Measurements from ENCODE around the gene CEP95.

The CEP95 gene

GRCh38 chr17:64502021-64502420 lies 4.8 kb upstream of the CEP95 start:
- TF ChIP-seq GATA2 (IDR thresholded peaks at IDR 0.05; ENCODE audit: low read depth, low read length) (no peak), GATA3 (IDR thresholded peaks at IDR 0.05; ENCODE audit: low read depth, low read length) (no peak)

- no peak for TF ChIP-seq GATA3 (IDR thresholded peaks at IDR 0.05; ENCODE audit: low read depth, low read length)
- no peak for TF ChIP-seq GATA2 (IDR thresholded peaks at IDR 0.05; ENCODE audit: low read depth, low read length)
Measured at GRCh38 chr17:64502809-64503208, 4.0 kb upstream of the CEP95 start.

GRCh38 chr17:64503341-64503740 lies 3.4 kb upstream of the CEP95 start:
- TF ChIP-seq GATA2 (IDR thresholded peaks at IDR 0.05; ENCODE audit: low read depth, low read length) (no peak), GATA3 (IDR thresholded peaks at IDR 0.05; ENCODE audit: low read depth, low read length) (no peak)

- TF ChIP-seq GATA2 (IDR thresholded peaks at IDR 0.05; ENCODE audit: low read depth, low read length) (no peak), GATA3 (IDR thresholded peaks at IDR 0.05; ENCODE audit: low read depth, low read length) (no peak)
Measured at GRCh38 chr17:64503821-64504768, 2.7 kb upstream of the CEP95 start.

- no peak for TF ChIP-seq GATA2 (IDR thresholded peaks at IDR 0.05; ENCODE audit: low read depth, low read length)
- TF ChIP-seq GATA3 (IDR thresholded peaks at IDR 0.05; ENCODE audit: low read depth, low read length): no peak
Measured at GRCh38 chr17:64504769-64505339, 1.9 kb upstream of the CEP95 start.

- TF ChIP-seq GATA3 (IDR thresholded peaks at IDR 0.05; ENCODE audit: low read depth, low read length) (no peak), GATA2 (IDR thresholded peaks at IDR 0.05; ENCODE audit: low read depth, low read length) (no peak)
Measured at GRCh38 chr17:64505340-64506200, 1.2 kb upstream of the CEP95 start.

- TF ChIP-seq GATA3 (IDR thresholded peaks at IDR 0.05; ENCODE audit: low read depth, low read length) (no peak), GATA2 (IDR thresholded peaks at IDR 0.05; ENCODE audit: low read depth, low read length) (no peak)
Measured at GRCh38 chr17:64506201-64506575, 589 bp upstream of the CEP95 start, which contains the start of gene DDX5. Gene DDX5, minus strand, starts transcription at chr17:64506289. Its CDS starts 170 bp downstream, at chr17:64506119.

GRCh38 chr17:64507413-64507782 lies 621 bp downstream of the CEP95 start:
- TF ChIP-seq GATA3 (IDR thresholded peaks at IDR 0.05; ENCODE audit: low read depth, low read length) (no peak), GATA2 (IDR thresholded peaks at IDR 0.05; ENCODE audit: low read depth, low read length) (no peak)

GRCh38 chr17:64508683-64509082 lies 1.9 kb downstream of the CEP95 start:
- no peak for TF ChIP-seq GATA2 (IDR thresholded peaks at IDR 0.05; ENCODE audit: low read depth, low read length)
- no peak for TF ChIP-seq GATA3 (IDR thresholded peaks at IDR 0.05; ENCODE audit: low read depth, low read length)

- TF ChIP-seq GATA2 (IDR thresholded peaks at IDR 0.05; ENCODE audit: low read depth, low read length) (no peak), GATA3 (IDR thresholded peaks at IDR 0.05; ENCODE audit: low read depth, low read length) (no peak)
Measured at GRCh38 chr17:64509179-64509578, 2.4 kb downstream of the CEP95 start.

- TF ChIP-seq GATA2 (IDR thresholded peaks at IDR 0.05; ENCODE audit: low read depth, low read length): no peak
- TF ChIP-seq GATA3 (IDR thresholded peaks at IDR 0.05; ENCODE audit: low read depth, low read length): no peak
Measured at GRCh38 chr17:64515419-64515818, 8.6 kb downstream of the CEP95 start.

GRCh38 chr17:64515829-64516228 lies 9.1 kb downstream of the CEP95 start:
- TF ChIP-seq GATA3 (IDR thresholded peaks at IDR 0.05; ENCODE audit: low read depth, low read length): no peak
- TF ChIP-seq GATA2 (IDR thresholded peaks at IDR 0.05; ENCODE audit: low read depth, low read length): no peak

- TF ChIP-seq GATA3 (IDR thresholded peaks at IDR 0.05; ENCODE audit: low read depth, low read length) (no peak), GATA2 (IDR thresholded peaks at IDR 0.05; ENCODE audit: low read depth, low read length) (no peak)
Measured at GRCh38 chr17:64519601-64520000, 12.8 kb downstream of the CEP95 start.

GRCh38 chr17:64520359-64520758 lies 13.6 kb downstream of the CEP95 start:
- TF ChIP-seq GATA3 (IDR thresholded peaks at IDR 0.05; ENCODE audit: low read depth, low read length) (no peak), GATA2 (IDR thresholded peaks at IDR 0.05; ENCODE audit: low read depth, low read length) (no peak)
